Skeletal muscle tissue (tissue), 4 donors: ENCODE data around the gene KYAT1. TPM values are rescaled to one million over a fixed set of nuclear protein-coding genes. Genes with fewer than 3 reads are reported as not detected.

Experiments
- H3K27ac ChIP-seq: one replicate; pipeline ENCODE4 v1.7.0; 2013; ENCODE audit warnings: mild to moderate bottlenecking, low read depth, low read length, inconsistent platforms
- H3K27me3 ChIP-seq, 3 donors: one replicate each; pipeline ENCODE4 v1.7.0; 2013; ENCODE audit warnings: low read length in 3 of 3; ENCODE audit not compliant: control insufficient read depth in 3 of 3, insufficient read depth in 3 of 3
- H3K36me3 ChIP-seq, 3 donors: one replicate each; pipeline ENCODE4 v1.7.0; 2013; ENCODE audit warnings: low read length in 3 of 3; ENCODE audit not compliant: control insufficient read depth in 3 of 3, insufficient read depth in 3 of 3
- H3K4me1 ChIP-seq, 3 donors: one replicate each; pipeline ENCODE4 v1.7.0; 2013; ENCODE audit warnings: low read length in 3 of 3, mild to moderate bottlenecking in 3 of 3; ENCODE audit not compliant: control insufficient read depth in 3 of 3, insufficient read depth in 3 of 3
- H3K4me3 ChIP-seq, 3 donors: one replicate each; pipeline ENCODE4 v1.7.0; 2013; ENCODE audit warnings: low read length in 3 of 3
- H3K9ac ChIP-seq, 3 donors: one replicate each; pipeline ENCODE4 v1.7.0; 2013; ENCODE audit warnings: low read length in 3 of 3, mild to moderate bottlenecking in 3 of 3, moderate library complexity in 2 of 3, low read depth in 1 of 3
- H3K9me3 ChIP-seq, 3 donors: one replicate each; pipeline ENCODE4 v1.7.0; 2013; ENCODE audit warnings: low read length in 3 of 3; ENCODE audit not compliant: control insufficient read depth in 3 of 3
- total RNA-seq: library from RNA; depleted of rRNA; stranded (reverse); fragments of >200 nt; gene quantifications from one replicate; pipeline ENCODE4 v1.2.3, GENCODE V29; 2014
- donor health status: Osteomylitis.

The KYAT1 gene
- total RNA-seq, 1 donor from 2014 or later, result 2.1 TPM

DNA sequence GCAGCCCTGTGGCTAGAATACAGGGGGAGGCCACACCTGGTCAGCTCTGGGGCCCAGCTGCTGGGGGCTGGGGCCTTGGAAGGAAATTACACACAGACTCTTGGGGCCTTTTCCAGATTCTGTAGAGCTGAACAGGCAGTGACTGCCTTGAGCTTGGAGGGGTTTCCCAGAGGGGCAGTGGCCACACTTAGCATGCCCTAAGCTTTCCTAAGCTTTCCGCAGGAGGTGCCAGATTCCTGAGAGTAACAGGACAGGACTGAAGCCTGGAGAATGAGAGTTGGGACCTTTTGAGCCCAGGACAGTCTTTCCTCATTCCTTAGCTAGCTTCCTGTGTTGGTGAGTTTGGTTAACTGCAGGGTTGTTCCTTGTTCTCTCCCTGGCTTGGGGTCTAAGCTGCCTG, 93.3 kb downstream of the KYAT1 start:
- Histone ChIP-seq H3K4me1 (peaks cover 14 to 24% (median 18%) of the 10 kb centered on the region in 3 donors), H3K9ac (peak overlapping the region; percentile 85 to 97 (median 95)), H3K36me3 (peaks cover 31 to 34% (median 31%) of the 10 kb centered on the region in 3 donors), H3K27me3 (no peaks in the 10 kb centered on the region), H3K27ac (no peak overlapping the region), H3K9me3 (no peaks in the 10 kb centered on the region), H3K4me3 (peak overlapping the region; percentile 93 to 97 (median 96))

DNA sequence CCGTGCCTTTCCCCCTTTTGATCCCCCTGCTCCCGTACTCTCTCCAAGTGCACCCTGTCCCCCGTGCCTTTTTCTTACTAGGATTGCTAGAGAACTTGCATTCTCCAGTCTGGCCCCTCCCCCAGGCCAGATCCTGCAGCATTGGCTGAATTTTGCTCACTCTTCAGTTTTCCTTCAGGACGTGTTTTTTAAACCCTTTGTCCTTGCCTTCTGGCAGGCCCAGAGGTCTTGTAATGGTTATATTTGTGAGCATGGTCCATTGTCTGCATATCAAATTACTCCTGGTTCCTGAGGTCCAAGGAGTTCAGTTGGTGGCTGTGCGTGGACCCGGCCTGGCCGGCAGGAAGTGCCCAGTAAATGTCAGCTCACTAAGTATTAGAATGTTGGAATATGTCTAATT, 94.1 kb downstream of the KYAT1 start:
- Histone ChIP-seq H3K9me3 (no peaks in the 10 kb centered on the region), H3K4me3 (peak overlapping the region; percentile 93 to 97 (median 96)), H3K36me3 (peaks cover 23 to 26% (median 24%) of the 10 kb centered on the region in 3 donors), H3K27ac (peak overlapping the region; percentile 85), H3K27me3 (no peaks in the 10 kb centered on the region), H3K4me1 (peaks cover 14 to 29% (median 21%) of the 10 kb centered on the region in 3 donors), H3K9ac (peak overlapping the region; percentile 85 to 97 (median 95))

DNA sequence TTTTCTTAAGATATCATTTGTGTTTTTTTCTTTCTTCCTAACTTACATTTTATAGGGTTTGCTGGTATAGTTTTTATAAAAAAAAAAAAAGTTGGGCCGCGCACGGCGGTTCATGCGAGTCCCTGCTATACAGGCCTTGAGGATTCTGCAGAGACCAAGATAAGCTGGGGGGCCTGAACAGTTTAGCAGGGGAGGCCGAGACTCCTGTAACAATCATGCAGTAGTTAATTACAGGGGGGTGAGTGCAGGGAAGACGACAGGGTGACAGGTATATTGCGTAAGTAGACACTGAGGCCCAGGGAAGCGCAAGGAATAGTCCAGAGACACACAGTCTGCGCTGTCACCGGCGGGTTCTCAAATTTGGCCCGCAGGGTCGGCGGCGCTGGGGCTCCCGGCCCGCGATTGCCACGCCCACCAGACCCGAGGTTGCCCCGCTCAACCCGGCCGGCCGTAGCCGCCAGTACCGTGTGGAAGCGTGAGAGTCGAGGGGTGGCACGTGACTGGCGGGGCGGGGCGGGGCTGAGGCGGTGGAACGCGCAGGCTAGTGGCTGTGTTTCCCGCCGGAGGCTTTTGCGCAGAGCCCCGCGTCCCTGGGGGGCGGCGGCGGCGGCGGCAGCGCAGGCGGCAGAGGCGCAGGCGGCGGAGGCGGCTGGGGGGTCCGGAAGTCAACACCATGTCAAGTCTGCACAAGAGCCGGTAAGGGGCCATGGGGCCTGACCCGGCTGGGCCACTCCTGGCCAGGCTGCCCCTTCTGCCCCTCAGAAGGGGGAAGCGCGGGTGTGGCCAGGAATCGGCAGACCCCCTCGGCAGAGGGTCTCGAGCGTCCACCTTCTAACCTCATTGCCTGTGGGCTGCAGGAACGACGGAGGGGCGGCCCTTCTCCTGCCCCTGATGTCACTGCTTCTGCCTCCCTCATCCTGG, 94.8 kb downstream of the KYAT1 start, which contains the start of gene TBC1D13:
TSS of gene TBC1D13 (plus strand) at position 573 of the 921 bp plus-strand sequence. CDS start at position 674, 101 bp downstream.
- H3K27ac ChIP-seq, result peak within 1 kb of the TSS; percentile 85
- peaks cover 16 to 19% (median 16%) of the 10 kb centered on the region in 3 donors for H3K36me3 ChIP-seq
- H3K9ac ChIP-seq, result peak within 1 kb of the TSS; percentile 85 to 97 (median 95)
- H3K4me1 ChIP-seq, result peaks cover 14 to 29% (median 21%) of the 10 kb centered on the region in 3 donors
- peak within 1 kb of the TSS; percentile 93 to 97 (median 96) for H3K4me3 ChIP-seq
- H3K27me3 ChIP-seq, result no peaks in the 10 kb centered on the region
- H3K9me3 ChIP-seq, result no peaks in the 10 kb centered on the region

DNA sequence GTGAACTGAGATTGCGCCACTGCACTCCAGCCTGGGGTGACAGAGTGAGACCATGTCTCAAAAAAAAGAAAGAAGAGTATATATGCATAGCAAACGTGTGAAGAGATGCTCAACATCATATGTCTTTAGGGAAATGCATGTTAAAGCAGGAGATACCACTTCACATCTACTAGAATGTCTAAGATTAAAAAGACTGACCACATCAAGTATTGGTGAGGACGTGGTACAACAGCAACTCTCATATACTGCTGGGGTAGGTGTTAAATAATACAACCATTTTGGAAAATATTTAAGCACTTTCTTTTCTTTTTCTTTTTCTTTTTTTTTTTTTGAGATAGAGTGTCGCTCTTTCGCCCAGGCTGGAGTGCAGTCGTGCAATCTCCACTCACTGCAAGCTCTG, 96.3 kb downstream of the KYAT1 start:
- Histone ChIP-seq H3K9ac (no peak overlapping the region), H3K27ac (no peak overlapping the region), H3K36me3 (peaks cover 2 to 4% (median 3%) of the 10 kb centered on the region in 3 donors), H3K4me3 (no peak overlapping the region), H3K27me3 (no peaks in the 10 kb centered on the region), H3K4me1 (peaks cover 14 to 29% (median 21%) of the 10 kb centered on the region in 3 donors), H3K9me3 (no peaks in the 10 kb centered on the region)

Other genes starting within 250 kb of the KYAT1 start
- gene DYNC2I2, start 225.1 kb downstream of the KYAT1 start, total RNA-seq, result 31.8 TPM
- gene SET, start 192.7 kb downstream of the KYAT1 start, total RNA-seq, result 336 TPM
- 2.1 TPM for gene PKN3, start 179.4 kb downstream of the KYAT1 start, total RNA-seq
- 2.6 TPM for gene ZDHHC12, start 157.8 kb downstream of the KYAT1 start, total RNA-seq
- 14.6 TPM for gene ZER1, start 110.0 kb downstream of the KYAT1 start, total RNA-seq
- 9.4 TPM for gene TBC1D13, start 94.7 kb downstream of the KYAT1 start, total RNA-seq
- gene ENDOG, start 63.5 kb downstream of the KYAT1 start, total RNA-seq, result 19.3 TPM
- gene SPOUT1, start 52.2 kb downstream of the KYAT1 start, total RNA-seq, result 11.0 TPM
- gene LRRC8A, start 183 bp upstream of the KYAT1 start, total RNA-seq, result 9.9 TPM
- 17.7 TPM for gene PHYHD1, start 39.0 kb upstream of the KYAT1 start, total RNA-seq
- 11.5 TPM for gene DOLK, start 65.7 kb upstream of the KYAT1 start, total RNA-seq
- 36.5 TPM for gene NUP188, start 65.7 kb upstream of the KYAT1 start, total RNA-seq
- gene SH3GLB2, start 146.4 kb upstream of the KYAT1 start, total RNA-seq, result 25.1 TPM
- gene MIGA2, start 154.7 kb upstream of the KYAT1 start, total RNA-seq, result 12.0 TPM
- gene DOLPP1, start 199.2 kb upstream of the KYAT1 start, total RNA-seq, result 5.2 TPM
- gene CRAT, start 228.8 kb upstream of the KYAT1 start, total RNA-seq, result 27.1 TPM
- 66.8 TPM for gene PTPA, start 229.5 kb upstream of the KYAT1 start, total RNA-seq